Fibroblast of skin of left biceps (primary cell): ENCODE results near the gene GRM5.
A peak's percentile ranks its signal among the peaks of the same experiment; 100 is the strongest.

Source experiments
- DNase-seq, 2 experiments: peaks; one replicate each; pipeline ENCODE4 v3.0.0-alpha.2; 2013; ENCODE audit warnings: low read depth in 2 of 2

The GRM5 gene

GRCh38 chr11:88619656-88620385, 446.0 kb downstream of the GRM5 start:
- DNase-seq = no peak

DNA sequence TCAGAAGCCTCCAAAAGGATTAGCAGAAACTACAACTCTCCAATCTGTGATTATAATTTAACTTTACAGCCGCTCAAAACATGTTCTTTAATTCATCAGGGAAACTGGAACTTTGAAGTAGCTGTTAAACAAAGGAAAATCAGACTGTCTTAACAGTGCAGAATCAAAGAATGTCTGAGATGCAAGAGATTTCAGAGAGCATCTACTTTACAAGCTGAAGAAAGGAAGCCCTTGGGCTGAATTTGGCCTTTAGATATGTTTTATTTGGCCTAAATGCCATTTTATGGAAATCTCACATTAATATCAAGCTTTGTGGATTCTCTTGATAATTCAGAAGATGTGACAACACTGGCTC, 446.7 kb downstream of the GRM5 start:
- no peak for DNase-seq

- DNase-seq = no peak
These were observed 447.3 kb downstream of the GRM5 start for GRCh38 chr11:88618327-88619070.

DNA sequence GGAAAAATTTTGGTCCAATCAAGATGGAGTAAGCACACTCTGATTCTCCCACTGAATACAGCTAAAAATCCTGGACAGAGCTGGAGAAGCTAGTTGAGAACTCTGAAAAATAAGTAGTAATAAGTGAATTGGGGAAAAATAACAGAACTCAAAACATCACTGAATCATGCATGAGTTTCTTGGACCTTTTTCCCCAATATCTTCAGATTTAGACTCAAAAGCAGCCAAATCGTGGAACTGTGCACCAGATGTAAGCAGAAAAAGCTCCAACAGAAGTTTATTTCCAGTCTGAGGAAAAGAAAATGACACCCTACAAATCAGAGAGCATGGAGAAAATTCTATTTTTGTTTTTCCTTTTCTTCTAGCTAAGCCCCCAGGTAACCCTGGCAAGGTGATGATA, 448.6 kb downstream of the GRM5 start:
- no peak for DNase-seq

DNA sequence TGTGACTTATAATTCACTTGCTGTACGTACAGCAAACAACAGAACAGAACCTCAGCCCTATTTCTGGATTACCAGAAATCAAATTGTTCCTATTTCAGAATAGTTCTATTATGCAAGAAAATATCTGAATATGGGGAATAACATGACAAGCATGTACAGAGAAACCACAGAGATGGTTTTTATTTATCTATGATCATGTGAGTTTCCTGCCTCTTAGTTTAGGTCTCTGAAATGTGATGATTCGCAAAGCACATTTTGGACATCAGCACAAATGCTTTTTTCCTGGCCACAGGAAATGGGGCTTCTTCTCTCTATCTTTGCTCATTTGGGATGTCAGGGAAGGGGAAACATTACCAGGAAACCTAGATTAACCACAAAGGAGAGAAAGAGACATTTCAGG, 461.5 kb downstream of the GRM5 start:
- peak; percentile 80 to 85 for DNase-seq

GRCh38 chr11:88603091-88603867, 462.5 kb downstream of the GRM5 start:
- peak; percentile 76 to 83 for DNase-seq

DNA sequence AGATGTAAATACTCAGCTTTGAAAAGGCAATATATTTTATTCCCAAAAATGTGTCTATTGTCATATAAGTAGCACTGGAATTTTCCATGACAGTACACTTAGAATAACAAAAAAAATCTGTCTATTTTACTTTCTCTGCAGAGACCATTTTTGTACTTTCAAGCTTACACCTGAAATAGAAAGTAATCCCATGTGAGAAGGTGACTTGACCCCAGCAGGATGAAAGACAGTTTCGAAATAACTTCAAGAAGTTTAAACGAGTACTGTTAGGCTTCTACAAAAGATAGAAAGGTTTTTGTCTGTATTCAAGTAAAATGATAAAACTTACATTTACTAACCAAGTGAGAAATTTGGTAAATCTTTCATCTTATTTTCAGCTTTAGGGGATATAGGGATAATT, 468.4 kb downstream of the GRM5 start:
- no peak for DNase-seq

DNA sequence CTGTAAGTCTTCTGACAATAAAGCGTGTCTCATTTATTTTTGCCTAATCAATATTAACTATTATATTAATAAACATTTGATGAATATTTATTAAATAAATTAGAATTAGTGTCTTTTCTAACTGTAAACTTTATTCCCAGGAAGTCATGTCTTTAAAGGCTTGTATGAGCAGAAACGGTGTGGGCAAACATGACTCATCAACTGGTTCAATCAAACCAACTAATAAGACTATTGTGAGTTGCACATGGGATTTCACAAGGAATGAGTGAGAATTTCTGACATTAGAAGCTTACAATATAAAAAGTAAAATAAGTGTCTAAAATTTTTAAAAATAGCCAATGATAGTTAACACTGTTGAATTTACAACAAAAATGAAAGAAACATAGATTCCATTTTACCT, 469.0 kb downstream of the GRM5 start:
- DNase-seq = no peak

GRCh38 chr11:88594274-88594950, 471.4 kb downstream of the GRM5 start:
- DNase-seq = no peak

DNA sequence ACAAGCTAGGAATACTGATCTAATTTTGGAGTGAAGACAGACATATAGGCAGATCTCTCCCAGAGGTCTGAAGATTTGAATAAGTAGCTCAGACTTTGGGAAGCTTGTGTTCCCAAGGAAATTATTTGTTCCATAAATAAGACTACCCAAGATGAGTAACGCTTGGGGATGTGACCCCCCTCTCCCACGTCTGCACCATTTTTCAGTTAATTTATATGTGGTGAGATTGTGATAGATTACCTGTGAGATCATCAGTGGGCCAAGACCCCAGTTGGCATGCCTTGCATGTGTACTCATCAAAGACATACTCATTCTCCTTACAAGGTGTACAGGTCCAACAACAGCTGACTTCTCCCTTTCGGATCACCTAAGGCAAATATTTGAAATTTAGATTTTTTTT, 475.4 kb downstream of the GRM5 start:
- DNase-seq = peak in 1 of 2 experiments; percentile 21

- DNase-seq = no peak
These were observed 482.5 kb downstream of the GRM5 start for GRCh38 chr11:88583251-88583650.

DNA sequence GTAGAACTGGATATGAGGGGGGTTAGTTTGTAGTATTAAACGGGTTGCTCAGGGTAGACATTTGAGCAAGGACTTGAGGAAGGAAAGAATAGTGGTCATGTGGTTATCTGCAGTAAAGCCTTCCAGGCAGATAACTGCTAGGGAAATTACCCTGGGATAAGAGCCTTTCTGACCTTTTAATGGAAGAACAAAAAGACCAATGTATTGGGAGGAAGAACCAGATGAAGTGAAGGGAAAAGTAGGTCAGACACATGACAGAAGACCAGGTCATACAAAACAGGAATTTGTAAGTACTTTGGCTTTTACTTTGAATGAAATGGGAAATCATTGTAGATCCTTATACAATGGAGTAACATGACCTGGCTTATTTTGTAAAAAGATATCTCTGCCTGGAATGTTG, 486.3 kb downstream of the GRM5 start:
- DNase-seq = no peak

DNA sequence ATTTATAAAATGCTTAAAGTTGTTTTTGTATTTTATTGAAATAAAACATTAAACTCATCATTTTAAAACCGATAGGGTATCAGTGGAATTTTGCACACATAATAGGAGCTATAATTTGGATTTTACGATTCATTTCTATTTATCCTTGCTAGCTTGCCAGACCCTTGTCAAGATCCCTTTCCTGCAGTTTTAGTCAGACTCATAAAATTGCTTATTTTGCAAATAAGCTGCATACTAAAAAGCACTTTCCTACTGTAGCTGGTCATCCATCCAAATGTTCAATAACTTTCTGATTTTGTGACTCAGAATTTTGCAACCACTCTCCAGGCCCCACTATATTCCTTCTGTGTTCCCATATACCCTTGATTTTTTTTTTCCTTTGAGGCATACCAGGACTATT, 489.0 kb downstream of the GRM5 start:
- DNase-seq = no peak

DNA sequence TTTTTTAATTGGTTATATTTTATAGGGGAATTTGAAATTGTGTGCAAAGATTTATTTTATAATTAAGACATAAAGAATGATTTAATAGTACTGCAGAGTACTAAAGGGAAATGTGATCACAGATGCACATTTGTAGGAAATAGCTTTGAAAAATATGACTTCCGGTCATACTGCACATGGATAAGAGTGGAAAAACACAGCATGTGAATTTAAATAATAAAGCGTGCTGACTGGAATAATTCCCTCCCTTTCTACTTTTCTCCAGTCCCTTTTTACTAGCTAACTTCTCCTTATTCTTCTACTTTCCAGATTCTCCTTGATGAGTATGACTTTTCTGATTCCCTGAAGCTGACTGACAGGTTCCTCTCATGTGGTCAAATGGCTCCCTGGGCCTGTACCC, 489.9 kb downstream of the GRM5 start:
- no peak for DNase-seq

- no peak for DNase-seq
These were observed 496.4 kb downstream of the GRM5 start for GRCh38 chr11:88569342-88569741.

GRCh38 chr11:88555829-88556202, 510.0 kb downstream of the GRM5 start:
- DNase-seq = peak; percentile 86 to 87

DNA sequence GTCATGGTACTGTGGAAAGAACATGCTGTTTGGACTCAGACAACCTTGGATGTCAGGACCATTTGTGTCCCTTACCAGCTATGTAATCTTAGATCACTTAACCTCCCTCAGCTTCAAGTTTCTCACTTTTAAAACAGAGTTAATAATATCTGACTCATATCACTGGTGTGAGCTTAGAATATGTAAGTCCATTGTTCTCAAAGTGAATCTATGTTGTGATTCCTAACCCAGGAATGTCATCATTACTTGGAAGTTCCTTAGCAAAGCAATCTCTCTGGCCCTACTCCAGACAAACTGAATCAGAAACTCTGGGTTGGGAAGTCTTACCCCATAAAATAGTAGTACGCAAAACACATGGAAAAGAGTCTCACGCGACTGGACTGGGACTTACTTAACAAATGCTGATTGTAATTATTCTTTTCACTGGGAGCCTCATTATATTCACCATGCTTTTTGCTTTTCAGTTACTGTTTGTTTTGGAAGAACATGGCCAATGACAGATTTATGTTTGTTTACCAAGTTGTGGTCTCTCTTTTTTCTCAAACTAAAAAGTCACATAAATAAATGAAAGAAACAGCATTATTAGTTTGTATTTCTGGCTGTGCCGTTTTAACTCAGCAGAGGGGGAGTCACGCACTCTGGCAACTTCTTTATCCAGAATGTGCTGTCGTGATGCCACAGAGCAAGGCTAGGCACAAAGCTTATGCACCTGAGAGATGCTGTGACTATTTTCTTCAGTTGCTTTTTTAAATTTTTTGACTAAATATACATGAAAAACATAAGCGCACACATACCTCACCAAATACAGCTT, 510.6 kb downstream of the GRM5 start:
- DNase-seq = peak; percentile 99

DNA sequence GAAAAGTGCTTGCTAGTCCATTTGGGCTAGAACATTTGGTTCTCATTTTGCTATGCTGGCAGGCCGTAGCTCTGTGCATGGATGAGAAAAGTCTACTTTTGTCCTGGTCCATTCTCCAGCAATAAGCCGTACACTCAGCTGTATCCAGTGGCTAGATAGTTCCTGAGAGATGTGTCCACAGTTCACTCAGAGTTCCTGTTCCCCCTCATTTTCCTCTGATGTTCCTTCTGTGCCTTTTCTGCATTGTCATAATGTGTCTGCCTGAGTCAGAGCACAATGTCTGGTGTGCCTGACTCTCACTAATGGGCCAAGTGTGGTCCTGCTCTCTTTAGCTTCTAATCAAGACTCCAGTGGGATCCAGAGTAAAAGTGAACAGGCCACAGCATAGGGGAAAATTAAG, 512.6 kb downstream of the GRM5 start:
- no peak for DNase-seq

- DNase-seq = no peak
These were observed 513.3 kb downstream of the GRM5 start for GRCh38 chr11:88552379-88553062.

GRCh38 chr11:88544656-88545280, 521.0 kb downstream of the GRM5 start:
- DNase-seq = no peak
